Body of pancreas (tissue), 4 donors: ENCODE data around the gene MAN1A2.

Source experiments
- POLR2A ChIP-seq, 3 donors: fragments of 450-650 bp; IDR thresholded peaks; one replicate each; pipeline ENCODE4 v1.6.1; 2016; ENCODE audit warnings: antibody characterized with exemption in 3 of 3, mild to moderate bottlenecking in 2 of 3
- TF ChIP-seq, protein P1 (sequence below), 7 experiments: fragments of 450-650 bp in 4 of 7; fragments of 200-600 bp in 3 of 7; sonication (generic) in 3 of 7; IDR thresholded peaks; one replicate each; pipeline ENCODE4 v1.5.1; 2016 to 2019; ENCODE audit warnings: antibody characterized with exemption in 7 of 7

DNA sequence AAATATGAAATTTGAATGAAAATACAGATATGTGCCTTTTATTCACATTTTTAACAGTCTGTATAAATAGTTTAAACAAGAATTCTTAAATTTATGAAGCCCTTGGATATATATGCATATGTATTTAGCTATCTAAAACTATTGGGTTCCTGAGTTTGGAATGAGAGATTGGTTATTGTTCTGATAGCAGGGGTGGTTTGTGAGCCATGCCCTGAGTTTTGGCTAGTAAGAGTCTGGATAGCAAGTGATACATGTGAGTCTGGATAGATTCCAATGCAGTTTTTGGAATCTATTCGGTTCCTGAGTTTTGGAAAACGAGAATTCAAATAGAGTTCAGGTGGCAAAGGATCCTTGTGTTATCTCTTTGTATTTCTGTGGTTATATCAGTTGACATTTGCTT is 2.8 kb downstream of the MAN1A2 start:
- TF ChIP-seq, protein P1, sequence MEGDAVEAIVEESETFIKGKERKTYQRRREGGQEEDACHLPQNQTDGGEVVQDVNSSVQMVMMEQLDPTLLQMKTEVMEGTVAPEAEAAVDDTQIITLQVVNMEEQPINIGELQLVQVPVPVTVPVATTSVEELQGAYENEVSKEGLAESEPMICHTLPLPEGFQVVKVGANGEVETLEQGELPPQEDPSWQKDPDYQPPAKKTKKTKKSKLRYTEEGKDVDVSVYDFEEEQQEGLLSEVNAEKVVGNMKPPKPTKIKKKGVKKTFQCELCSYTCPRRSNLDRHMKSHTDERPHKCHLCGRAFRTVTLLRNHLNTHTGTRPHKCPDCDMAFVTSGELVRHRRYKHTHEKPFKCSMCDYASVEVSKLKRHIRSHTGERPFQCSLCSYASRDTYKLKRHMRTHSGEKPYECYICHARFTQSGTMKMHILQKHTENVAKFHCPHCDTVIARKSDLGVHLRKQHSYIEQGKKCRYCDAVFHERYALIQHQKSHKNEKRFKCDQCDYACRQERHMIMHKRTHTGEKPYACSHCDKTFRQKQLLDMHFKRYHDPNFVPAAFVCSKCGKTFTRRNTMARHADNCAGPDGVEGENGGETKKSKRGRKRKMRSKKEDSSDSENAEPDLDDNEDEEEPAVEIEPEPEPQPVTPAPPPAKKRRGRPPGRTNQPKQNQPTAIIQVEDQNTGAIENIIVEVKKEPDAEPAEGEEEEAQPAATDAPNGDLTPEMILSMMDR (IDR thresholded peaks at IDR 0.05) = no peak
- no peak for TF ChIP-seq POLR2A (IDR thresholded peaks at IDR 0.05)
